Effector memory CD4-positive, alpha-beta T cell (primary cell): ENCODE measurements around the gene SAXO2.
"Not testable (repeated sequence)": the region's sequence is repeated elsewhere in the genome, so short reads cannot be mapped to it uniquely, and the experiment has no call there.

Experiments
- DNase-seq, 3 donors: peaks; one replicate each; pipeline ENCODE4 v3.0.0-alpha.2; 2020
- H3K27ac ChIP-seq: 2 replicates; pipeline ENCODE4 v1.7.0; 2013; ENCODE audit warnings: mild to moderate bottlenecking, low read length, moderate library complexity; ENCODE audit not compliant: insufficient read depth, poor library complexity, severe bottlenecking
- H3K27me3 ChIP-seq: replicated peaks from 2 replicates; pipeline ENCODE4 v1.7.0; 2013; ENCODE audit warnings: mild to moderate bottlenecking, low read length; ENCODE audit not compliant: insufficient read depth, control insufficient read depth, poor library complexity, severe bottlenecking
- H3K36me3 ChIP-seq: 2 replicates; pipeline ENCODE4 v1.7.0; 2013; ENCODE audit warnings: mild to moderate bottlenecking, low read length, moderate library complexity; ENCODE audit not compliant: control insufficient read depth, insufficient read depth
- H3K4me1 ChIP-seq: 2 replicates; pipeline ENCODE4 v1.7.0; 2013; ENCODE audit warnings: low read length, mild to moderate bottlenecking; ENCODE audit not compliant: control insufficient read depth, insufficient read depth, poor library complexity, severe bottlenecking
- H3K4me3 ChIP-seq: 2 replicates; pipeline ENCODE4 v1.7.0; 2013; ENCODE audit warnings: low read length, low read depth, mild to moderate bottlenecking; ENCODE audit not compliant: insufficient read depth, poor library complexity, severe bottlenecking
- H3K9me3 ChIP-seq: 2 replicates; pipeline ENCODE4 v1.7.0; 2013; ENCODE audit warnings: mild to moderate bottlenecking, low read length, moderate library complexity; ENCODE audit not compliant: control insufficient read depth

The SAXO2 gene

DNA sequence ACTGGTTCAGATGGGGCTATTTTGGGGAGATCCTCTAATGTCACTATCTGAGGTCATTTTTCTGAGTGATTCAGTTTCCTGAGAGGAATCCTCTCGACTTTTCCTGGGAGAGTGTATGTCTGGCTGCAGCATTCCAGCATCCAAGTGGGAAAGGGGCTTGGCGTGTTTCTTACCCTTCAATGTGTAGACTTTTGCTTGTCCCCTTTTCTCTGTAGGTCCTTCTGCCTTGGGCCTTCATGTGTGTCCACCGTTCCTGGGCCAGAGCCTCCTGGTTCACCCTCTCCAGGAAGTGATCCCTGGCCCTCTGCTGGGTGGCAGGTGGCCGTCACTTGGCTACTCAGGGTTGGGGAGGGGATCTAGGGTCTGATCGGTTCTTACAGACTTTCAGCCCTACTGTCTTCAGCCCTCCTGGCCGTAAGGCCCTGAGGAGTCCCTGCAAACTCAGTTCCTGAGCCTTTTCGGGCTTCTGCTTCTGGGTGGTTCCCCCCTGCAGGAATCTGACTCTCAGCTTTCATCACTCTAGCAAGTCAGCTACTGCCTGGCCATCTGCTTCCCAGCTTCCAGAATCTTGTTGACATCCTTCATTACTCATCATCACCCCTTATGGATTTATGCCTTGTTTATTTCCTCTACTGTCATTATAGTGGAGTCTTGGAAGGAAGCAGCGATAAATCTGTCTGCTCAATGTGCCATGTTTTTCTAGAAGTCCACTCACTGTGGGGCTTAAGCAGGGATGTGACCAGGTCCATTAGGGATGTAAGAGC is 50.1 kb downstream of the SAXO2 start:
- no peak overlapping the region for H3K4me3 ChIP-seq
- H3K27ac ChIP-seq = no peak overlapping the region
- H3K36me3 ChIP-seq = no peaks in the 10 kb centered on the region
- H3K9me3 ChIP-seq = no peaks in the 10 kb centered on the region
- no peak for DNase-seq
- no peaks in the 10 kb centered on the region for H3K4me1 ChIP-seq
- H3K27me3 ChIP-seq = no peaks in the 10 kb centered on the region

DNA sequence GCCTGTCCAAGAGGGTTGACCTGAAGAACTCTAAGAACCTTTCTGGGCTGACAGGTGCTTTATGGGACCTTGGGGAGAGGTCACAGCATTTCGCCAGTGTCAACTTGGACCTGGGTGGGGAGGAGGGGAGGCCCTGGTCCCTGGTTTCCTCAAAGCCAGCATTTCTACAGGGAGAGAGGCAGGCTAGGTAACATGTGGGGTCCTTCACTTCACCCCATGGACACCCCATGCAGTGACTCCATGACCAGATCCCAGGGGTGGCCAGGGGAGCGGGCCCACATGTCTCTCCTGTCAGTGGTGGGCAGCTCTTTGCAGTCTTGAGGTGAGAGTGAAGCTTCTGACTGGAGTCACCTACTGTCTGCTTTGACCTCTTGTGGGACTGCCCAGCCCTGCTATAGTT is 50.8 kb downstream of the SAXO2 start:
- Histone ChIP-seq H3K36me3 (no peaks in the 10 kb centered on the region), H3K4me3 (no peak overlapping the region), H3K4me1 (no peaks in the 10 kb centered on the region), H3K27ac (no peak overlapping the region), H3K9me3 (no peaks in the 10 kb centered on the region), H3K27me3 (no peaks in the 10 kb centered on the region)
- DNase-seq = no peak

DNA sequence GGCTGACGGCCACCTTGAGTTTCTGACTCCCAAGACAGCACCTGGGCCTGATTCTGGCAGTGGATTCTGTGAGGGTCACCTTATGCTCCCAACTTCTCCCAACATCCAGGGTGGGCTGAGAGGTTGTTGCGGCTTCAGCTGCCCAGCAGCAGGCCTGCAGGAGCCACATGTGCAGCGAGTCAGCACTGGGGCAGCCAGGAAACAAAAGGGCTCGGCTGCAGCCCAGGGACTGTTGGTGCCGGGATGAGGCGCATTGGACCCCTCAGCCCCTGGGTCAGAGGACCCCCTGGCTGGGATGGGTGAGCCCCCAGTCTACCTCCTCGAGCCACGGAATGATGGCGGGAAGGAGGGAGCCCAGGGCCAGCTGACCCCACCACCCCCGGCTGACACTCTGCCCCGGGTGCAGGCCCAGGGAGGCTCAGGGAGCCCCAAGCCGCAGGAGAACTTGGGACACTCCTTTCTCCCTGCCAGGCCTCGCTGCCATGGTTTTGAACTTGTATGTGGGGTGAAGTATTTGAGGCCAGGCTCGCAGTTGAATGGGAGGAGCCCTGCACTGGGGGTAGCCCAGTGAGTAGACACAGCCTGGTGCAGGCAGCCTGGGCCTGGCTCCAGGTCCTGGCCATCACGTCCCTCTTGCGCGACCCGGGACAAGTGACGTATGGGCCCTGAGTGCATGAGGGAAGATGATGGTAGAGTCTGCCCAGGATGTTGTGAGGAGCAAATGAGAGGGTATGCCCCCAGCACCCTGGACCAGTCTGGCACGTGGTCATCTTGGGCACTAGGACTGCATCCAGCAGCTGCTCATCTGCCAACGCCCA is 51.5 kb downstream of the SAXO2 start:
- not testable (repeated sequence) for H3K9me3 ChIP-seq, H3K36me3 ChIP-seq, H3K4me3 ChIP-seq, H3K4me1 ChIP-seq, DNase-seq, H3K27me3 ChIP-seq, H3K27ac ChIP-seq

DNA sequence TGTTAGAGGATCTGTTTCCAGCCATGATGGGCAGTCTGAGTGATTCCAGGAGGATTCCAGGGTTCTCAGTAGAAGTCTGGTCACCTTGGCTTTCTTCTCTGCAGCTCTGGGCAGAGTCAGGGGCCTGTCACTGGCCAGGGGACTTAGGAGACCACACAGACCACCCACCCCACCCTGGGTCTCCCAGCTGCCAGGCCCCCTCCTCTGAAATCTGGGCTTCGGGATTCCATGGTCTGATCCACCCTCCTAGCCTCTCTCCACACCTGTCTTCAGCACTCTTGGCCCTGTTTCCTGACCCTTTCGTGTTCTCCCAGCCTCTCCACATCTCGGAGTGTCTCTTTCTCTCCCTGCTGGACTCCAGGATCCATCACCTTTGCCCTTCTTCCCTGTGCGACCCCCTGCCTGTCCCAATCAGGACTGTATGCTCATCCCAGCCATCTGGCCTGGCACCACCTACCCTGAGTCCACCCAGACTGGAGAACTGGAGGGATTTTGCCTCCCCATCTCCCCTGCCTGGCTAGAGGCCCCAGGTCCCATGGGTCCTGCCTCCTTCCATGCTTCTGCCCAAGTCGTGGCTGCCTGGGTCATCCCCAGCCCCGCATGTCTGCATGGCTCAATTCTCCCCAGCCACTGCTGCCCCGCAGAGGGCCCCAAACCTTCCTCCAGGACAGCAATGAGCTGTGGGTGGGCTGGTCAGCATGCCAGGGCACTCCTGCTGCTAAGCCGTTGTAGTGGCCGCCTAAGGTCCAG is 52.3 kb downstream of the SAXO2 start:
- DNase-seq = no peak
- Histone ChIP-seq H3K4me3 (no peak overlapping the region), H3K4me1 (no peaks in the 10 kb centered on the region), H3K27ac (no peak overlapping the region), H3K27me3 (no peaks in the 10 kb centered on the region), H3K36me3 (no peaks in the 10 kb centered on the region), H3K9me3 (no peaks in the 10 kb centered on the region)

DNA sequence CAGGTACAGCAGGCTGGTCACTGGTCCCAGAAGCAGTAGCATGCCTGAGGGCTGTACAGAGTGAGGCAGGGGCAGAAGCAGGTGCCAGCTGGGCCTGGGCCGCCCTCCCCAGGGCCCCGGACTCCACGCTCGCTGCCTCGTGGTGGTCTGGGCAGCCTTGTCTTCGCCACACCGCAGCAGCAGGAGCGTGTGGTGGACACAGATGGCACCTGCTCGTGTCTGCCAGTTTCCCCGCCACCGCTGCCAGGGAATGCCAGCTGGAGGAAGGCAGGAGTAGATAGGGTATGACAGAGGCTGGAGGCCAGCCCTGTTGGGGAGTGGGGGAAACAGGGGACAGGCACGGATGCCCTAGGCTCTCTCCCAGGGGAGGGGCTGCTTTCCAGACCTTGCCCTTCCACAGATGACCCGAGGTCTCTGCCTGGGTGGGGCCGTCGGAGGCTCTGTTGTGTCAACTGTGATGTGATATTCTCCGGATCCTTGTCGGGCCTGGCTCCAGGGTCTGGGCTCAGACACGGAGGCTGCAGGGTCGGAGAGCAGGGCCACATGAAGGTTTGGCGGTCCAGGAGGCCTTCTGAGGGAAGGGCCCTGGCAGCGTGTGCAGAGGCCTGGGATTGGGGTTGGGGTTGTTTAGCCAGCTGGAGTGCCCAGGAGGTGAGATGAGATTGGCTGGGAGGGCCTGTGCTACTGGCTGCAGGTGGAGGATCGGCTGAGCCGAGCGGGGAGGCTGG is 53.1 kb downstream of the SAXO2 start:
- H3K27me3 ChIP-seq = no peaks in the 10 kb centered on the region
- no peak overlapping the region for H3K27ac ChIP-seq
- no peak overlapping the region for H3K4me3 ChIP-seq
- no peaks in the 10 kb centered on the region for H3K9me3 ChIP-seq
- H3K36me3 ChIP-seq = no peaks in the 10 kb centered on the region
- no peaks in the 10 kb centered on the region for H3K4me1 ChIP-seq
- no peak for DNase-seq

DNA sequence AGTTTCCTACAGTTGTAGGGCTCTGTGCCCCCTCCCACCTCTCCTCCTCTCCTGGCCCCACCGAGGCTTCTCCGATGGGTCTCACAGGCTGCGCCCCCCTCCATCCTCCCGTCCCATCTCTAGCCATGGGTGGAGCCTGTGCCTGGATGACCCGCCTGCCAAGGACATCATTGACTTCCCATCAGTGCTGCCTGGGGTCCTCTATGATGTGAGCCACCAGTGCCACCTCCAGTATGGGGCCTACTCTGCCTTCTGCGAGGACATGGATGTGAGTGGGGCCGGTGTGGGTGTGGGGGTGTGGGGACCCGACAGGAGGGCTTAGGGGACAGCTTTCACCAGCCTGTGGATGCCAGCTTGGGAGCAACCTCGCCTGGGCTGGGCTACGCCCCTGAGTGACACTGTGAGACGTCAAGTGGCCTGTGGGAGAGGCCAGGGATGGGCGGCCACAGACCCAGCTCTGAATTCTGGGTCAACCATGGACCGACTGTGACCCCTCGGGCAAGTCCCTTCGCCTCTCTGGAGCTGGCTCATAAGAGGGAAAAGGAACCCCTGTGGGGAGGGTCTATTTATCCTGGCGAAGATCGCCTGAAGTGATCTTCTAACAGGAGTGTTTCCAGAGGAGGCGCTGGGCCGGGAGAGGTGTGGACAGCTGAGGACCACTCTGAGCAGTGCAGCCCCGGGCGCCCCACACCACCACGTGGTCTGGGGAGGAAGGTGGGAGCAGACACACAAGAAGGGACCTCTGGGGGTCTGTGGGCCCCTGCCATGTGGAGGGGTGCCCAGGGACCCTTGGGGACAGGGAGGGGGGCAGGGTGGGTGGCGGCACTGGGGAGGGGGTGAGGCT is 53.9 kb downstream of the SAXO2 start:
- not testable (repeated sequence) for H3K4me1 ChIP-seq, H3K27ac ChIP-seq, H3K27me3 ChIP-seq, H3K4me3 ChIP-seq, DNase-seq, H3K9me3 ChIP-seq, H3K36me3 ChIP-seq

DNA sequence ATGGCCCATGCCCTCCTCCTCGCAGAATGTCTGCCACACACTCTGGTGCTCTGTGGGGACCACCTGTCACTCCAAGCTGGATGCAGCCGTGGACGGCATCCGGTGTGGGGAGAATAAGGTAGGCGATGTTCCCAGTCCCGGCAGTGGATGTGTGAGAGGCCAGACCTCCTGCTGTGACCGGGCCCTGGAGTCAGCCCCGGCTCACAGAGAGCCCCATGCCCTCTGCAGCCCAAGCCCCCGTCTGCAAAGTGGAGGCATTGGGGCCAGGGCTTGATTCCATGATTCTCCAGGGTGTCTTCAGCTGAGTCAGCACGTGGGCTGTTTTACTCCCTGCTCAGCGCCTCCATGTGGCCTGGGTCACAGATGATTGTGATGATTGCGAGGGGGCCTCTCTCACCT is 54.5 kb downstream of the SAXO2 start:
- Histone ChIP-seq H3K4me1 (no peaks in the 10 kb centered on the region), H3K36me3 (no peaks in the 10 kb centered on the region), H3K9me3 (no peaks in the 10 kb centered on the region), H3K27ac (no peak overlapping the region), H3K4me3 (no peak overlapping the region), H3K27me3 (no peaks in the 10 kb centered on the region)
- no peak for DNase-seq

DNA sequence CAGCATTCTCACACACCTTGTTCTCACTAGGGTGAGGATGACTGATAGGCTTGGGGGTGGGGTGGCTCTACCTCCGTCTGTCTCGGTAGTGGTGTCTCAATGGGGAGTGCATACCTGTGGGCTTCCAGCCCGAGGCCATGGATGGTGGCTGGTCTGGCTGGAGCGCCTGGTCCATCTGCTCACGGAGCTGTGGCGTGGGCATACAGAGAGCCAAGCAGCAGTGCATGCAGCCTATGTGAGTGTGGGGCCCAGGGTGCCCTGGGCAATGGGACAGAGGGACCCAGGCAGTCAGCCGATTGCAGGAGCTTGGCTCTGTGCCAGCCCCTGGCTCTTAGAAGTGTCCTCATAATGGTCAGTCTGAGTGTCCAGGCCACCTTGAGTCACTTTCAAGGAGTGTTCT is 54.9 kb downstream of the SAXO2 start:
- H3K36me3 ChIP-seq = not testable (repeated sequence)

DNA sequence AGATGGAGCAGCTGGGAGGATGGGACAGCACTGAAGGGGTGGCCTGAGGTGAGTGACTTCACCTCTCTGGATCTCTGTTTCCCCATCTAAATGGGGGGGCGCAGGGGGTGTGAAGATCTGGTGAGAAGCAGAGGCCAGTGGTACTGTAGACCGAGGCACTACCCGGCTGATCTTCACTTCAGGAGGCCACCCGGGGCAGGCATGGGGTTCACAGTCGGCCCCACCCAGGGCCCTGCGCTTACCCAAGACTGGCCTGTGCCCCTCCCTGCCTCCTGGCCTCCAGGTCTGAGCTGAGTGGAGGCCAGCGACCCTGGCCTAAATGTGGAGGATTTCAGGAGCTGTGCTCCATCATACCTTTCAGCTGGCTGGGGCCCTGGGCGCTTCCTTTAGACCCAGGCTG is 55.7 kb downstream of the SAXO2 start:
- H3K27ac ChIP-seq, H3K27me3 ChIP-seq, H3K36me3 ChIP-seq, H3K4me1 ChIP-seq, H3K9me3 ChIP-seq, DNase-seq, H3K4me3 ChIP-seq: not testable (repeated sequence)

More for the DNA sequence above, 54.9 kb downstream of the SAXO2 start:
- not testable (repeated sequence) for H3K4me3 ChIP-seq, H3K9me3 ChIP-seq, H3K27ac ChIP-seq, DNase-seq, H3K27me3 ChIP-seq, H3K4me1 ChIP-seq
